Astrocyte (in vitro differentiated cells and primary cell): ENCODE measurements around the gene PROSER1. TPM values are rescaled to one million over a fixed set of nuclear protein-coding genes. Genes with fewer than 3 reads are reported as not detected.

Experiments
- DNase-seq: peaks from one replicate; pipeline ENCODE4 v3.0.0-alpha.2; 2010; ENCODE audit warnings: low read depth
- FAIRE-seq: peaks from 2 replicates; lab custom pipeline; 2011; peaks lifted over from hg19 to GRCh38; lab: Jason Lieb, UNC
- H2AFZ ChIP-seq: 2 replicates; pipeline ENCODE4 v1.6.0; 2012; ENCODE audit warnings: low read depth, low read length, inconsistent platforms
- H3K27ac ChIP-seq: 2 replicates; pipeline ENCODE4 v1.5.1; 2011; ENCODE audit warnings: low read depth, low read length, inconsistent platforms
- H3K27me3 ChIP-seq: 2 replicates; pipeline ENCODE4 v1.6.0; 2011; ENCODE audit warnings: low read length, inconsistent platforms; ENCODE audit not compliant: insufficient read depth
- H3K36me3 ChIP-seq: 2 replicates; pipeline ENCODE4 v1.5.1; 2011; ENCODE audit warnings: low read length, inconsistent platforms; ENCODE audit not compliant: insufficient read depth
- H3K4me1 ChIP-seq: 2 replicates; pipeline ENCODE4 v1.5.1; 2011; ENCODE audit warnings: low read length, inconsistent platforms; ENCODE audit not compliant: insufficient read depth
- H3K4me2 ChIP-seq: 2 replicates; pipeline ENCODE4 v1.6.0; 2012; ENCODE audit warnings: low read length, inconsistent platforms
- H3K4me3 ChIP-seq: 2 replicates; pipeline ENCODE4 v1.5.1; 2011; ENCODE audit warnings: low read depth, mild to moderate bottlenecking, low read length, inconsistent platforms; ENCODE audit not compliant: insufficient read depth
- H3K79me2 ChIP-seq: 2 replicates; pipeline ENCODE4 v1.6.0; 2012; ENCODE audit warnings: mild to moderate bottlenecking, low read length, inconsistent platforms; ENCODE audit not compliant: insufficient read depth
- H3K9ac ChIP-seq: 2 replicates; pipeline ENCODE4 v1.6.0; 2012; ENCODE audit warnings: mild to moderate bottlenecking, low read length, inconsistent platforms
- H3K9me3 ChIP-seq: 2 replicates; pipeline ENCODE4 v1.5.1; 2012; ENCODE audit warnings: low read depth, mild to moderate bottlenecking, low read length, inconsistent platforms; ENCODE audit not compliant: insufficient read depth
- H4K20me1 ChIP-seq: 2 replicates; pipeline ENCODE4 v1.6.0; 2012; ENCODE audit warnings: low read length, inconsistent platforms; ENCODE audit not compliant: insufficient read depth
- H3K27ac Mint-ChIP-seq: one replicate; pipeline ENCODE4 v1.8.0; 2021; ENCODE audit warnings: mild to moderate bottlenecking, mixed read lengths; ENCODE audit not compliant: unreplicated experiment
- H3K27me3 Mint-ChIP-seq: one replicate; pipeline ENCODE4 v1.8.0; 2021; ENCODE audit warnings: low read depth, mixed read lengths; ENCODE audit not compliant: unreplicated experiment
- H3K36me3 Mint-ChIP-seq: one replicate; pipeline ENCODE4 v1.8.0; 2021; ENCODE audit warnings: low read depth, mixed read lengths; ENCODE audit not compliant: unreplicated experiment
- H3K4me1 Mint-ChIP-seq: one replicate; pipeline ENCODE4 v1.8.0; 2021; ENCODE audit warnings: low read depth, mixed read lengths; ENCODE audit not compliant: unreplicated experiment
- H3K4me3 Mint-ChIP-seq: one replicate; pipeline ENCODE4 v1.8.0; 2021; ENCODE audit warnings: mild to moderate bottlenecking, moderate library complexity, mixed read lengths; ENCODE audit not compliant: unreplicated experiment
- H3K9me3 Mint-ChIP-seq: one replicate; pipeline ENCODE4 v1.8.0; 2021; ENCODE audit warnings: mild to moderate bottlenecking, mixed read lengths; ENCODE audit not compliant: unreplicated experiment
- CTCF ChIP-seq: IDR thresholded peaks from 2 replicates; pipeline ENCODE4 v1.5.1; 2011; ENCODE audit warnings: low read depth, mild to moderate bottlenecking, inconsistent platforms, low read length, moderate library complexity; ENCODE audit not compliant: insufficient read depth
- EZH2 ChIP-seq: IDR thresholded peaks from 2 replicates; pipeline ENCODE4 v1.6.1; 2012; ENCODE audit warnings: mild to moderate bottlenecking, low read length, inconsistent platforms; ENCODE audit not compliant: insufficient read depth
- total RNA-seq: library from RNA; stranded (reverse); gene quantifications from 2 replicates; pipeline ENCODE4 v1.2.1, GENCODE V29; 2021

The PROSER1 gene
- total RNA-seq, 1 donor from 2014 or later: 35.3 TPM

- H2AFZ ChIP-seq: no peak overlapping the region
Observed at GRCh38 chr13:39051157-39051556, 13.3 kb upstream of the PROSER1 start.

DNA sequence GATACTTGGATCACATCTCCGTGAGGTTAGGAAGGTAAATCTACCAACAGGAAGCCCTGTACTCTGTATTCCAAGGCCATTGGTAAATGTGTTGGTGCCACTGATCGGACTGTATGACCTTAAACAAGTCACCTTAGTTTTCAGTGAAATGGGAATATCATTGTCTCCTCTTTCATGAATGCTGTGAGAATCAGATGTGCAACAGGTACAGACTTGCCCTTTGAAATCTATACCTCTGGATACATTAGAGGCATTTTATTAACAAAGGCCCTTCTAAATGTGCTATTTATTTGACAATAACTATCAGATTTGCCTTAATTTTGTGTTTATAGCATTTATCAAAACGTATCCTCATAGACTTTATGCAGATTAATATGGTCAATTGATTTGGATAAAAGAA is 11.4 kb upstream of the PROSER1 start:
- no peaks in the 10 kb centered on the region for H3K9me3 ChIP-seq
- H3K9ac ChIP-seq: no peak overlapping the region
- no peak overlapping the region for H3K27ac ChIP-seq
- H3K27me3 Mint-ChIP-seq: no peaks in the 10 kb centered on the region
- H3K4me2 ChIP-seq: no peak overlapping the region
- H3K4me1 ChIP-seq: no peaks in the 10 kb centered on the region
- no peak for DNase-seq
- no peaks in the 10 kb centered on the region for H3K27me3 ChIP-seq
- FAIRE-seq: no peak
- no peaks in the 10 kb centered on the region for H3K4me1 Mint-ChIP-seq
- H3K27ac Mint-ChIP-seq: no peak overlapping the region
- no peaks in the 10 kb centered on the region for H3K79me2 ChIP-seq
- H3K36me3 Mint-ChIP-seq: no peaks in the 10 kb centered on the region
- no peaks in the 10 kb centered on the region for H3K36me3 ChIP-seq
- no peak overlapping the region for H3K4me3 Mint-ChIP-seq
- H3K4me3 ChIP-seq: no peak overlapping the region
- H2AFZ ChIP-seq: no peak overlapping the region
- no peaks in the 10 kb centered on the region for H3K9me3 Mint-ChIP-seq
- TF ChIP-seq EZH2 (no peak), CTCF (no peak)
- no peaks in the 10 kb centered on the region for H4K20me1 ChIP-seq

More at GRCh38 chr13:39051157-39051556, 13.3 kb upstream of the PROSER1 start:
- no peak for TF ChIP-seq EZH2
- TF ChIP-seq CTCF: peak; percentile 48
- Histone ChIP-seq H4K20me1 (no peaks in the 10 kb centered on the region), H3K4me1 (no peaks in the 10 kb centered on the region), H3K4me2 (no peak overlapping the region), H3K36me3 (no peaks in the 10 kb centered on the region), H3K9ac (no peak overlapping the region), H3K27me3 (no peaks in the 10 kb centered on the region), H3K27ac (no peak overlapping the region), H3K79me2 (no peaks in the 10 kb centered on the region), H3K4me3 (no peak overlapping the region), H3K9me3 (no peaks in the 10 kb centered on the region)
- peak; percentile 24 for DNase-seq
- Mint-ChIP-seq H3K27me3 (no peaks in the 10 kb centered on the region), H3K9me3 (no peaks in the 10 kb centered on the region), H3K4me1 (no peaks in the 10 kb centered on the region), H3K27ac (no peak overlapping the region), H3K36me3 (no peaks in the 10 kb centered on the region), H3K4me3 (no peak overlapping the region)
- no peak for FAIRE-seq

DNA sequence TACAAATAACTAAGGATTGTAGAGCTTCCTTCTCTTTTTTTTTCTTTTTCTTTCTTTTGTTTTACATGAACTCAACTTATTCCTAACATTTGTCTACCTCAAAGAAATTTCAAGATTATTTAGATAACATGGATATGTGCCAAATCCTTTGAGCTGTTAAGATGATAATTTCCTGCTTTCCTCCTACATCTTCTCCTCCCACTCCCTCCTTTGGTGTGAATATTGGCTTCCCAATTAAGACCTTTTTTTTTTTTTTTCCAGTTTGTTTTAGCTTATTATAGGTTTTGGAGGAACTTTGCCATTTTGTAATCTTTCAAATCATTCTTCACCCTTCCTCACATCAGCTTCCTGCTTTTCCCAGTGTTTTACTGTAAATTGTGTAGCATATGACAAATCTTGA is 10.9 kb upstream of the PROSER1 start:
- DNase-seq (no peak), FAIRE-seq (no peak)
- no peaks in the 10 kb centered on the region for H3K27me3 Mint-ChIP-seq
- H4K20me1 ChIP-seq: no peaks in the 10 kb centered on the region
- H3K4me2 ChIP-seq: no peak overlapping the region
- H2AFZ ChIP-seq: no peak overlapping the region
- H3K4me3 ChIP-seq: no peak overlapping the region
- H3K36me3 ChIP-seq: no peaks in the 10 kb centered on the region
- no peak overlapping the region for H3K27ac ChIP-seq
- H3K4me1 Mint-ChIP-seq: no peaks in the 10 kb centered on the region
- TF ChIP-seq CTCF: no peak
- no peak overlapping the region for H3K4me3 Mint-ChIP-seq
- no peak overlapping the region for H3K9ac ChIP-seq
- no peaks in the 10 kb centered on the region for H3K36me3 Mint-ChIP-seq
- H3K27me3 ChIP-seq: no peaks in the 10 kb centered on the region
- no peak overlapping the region for H3K27ac Mint-ChIP-seq
- H3K4me1 ChIP-seq: no peaks in the 10 kb centered on the region
- no peaks in the 10 kb centered on the region for H3K79me2 ChIP-seq
- no peaks in the 10 kb centered on the region for H3K9me3 Mint-ChIP-seq
- H3K9me3 ChIP-seq: no peaks in the 10 kb centered on the region
